Measurements from ENCODE around the gene FHOD1. TPM values are rescaled to one million over a fixed set of nuclear protein-coding genes. Genes with fewer than 3 reads are reported as not detected.

The FHOD1 gene
- total RNA-seq, 4 donors from 2014 or later = 9.7 to 15.5 (median 12.9) TPM

- Histone ChIP-seq H3K9me3 (no peaks in the 10 kb centered on the region), H3K27me3 (no peaks in the 10 kb centered on the region), H3K27ac (peak overlapping the region in 1 of 4 donors; percentile 84), H3K36me3 (peaks cover 0 to 55% of the 10 kb centered on the region in 2 donors), H3K4me3 (peak overlapping the region in 1 of 2 donors; percentile 83), H3K4me1 (peaks cover 0 to 57% (median 21%) of the 10 kb centered on the region in 3 donors)
- no peak for ATAC-seq
- TF ChIP-seq EP300 (IDR thresholded peaks at IDR 0.05) = no peak
- TF ChIP-seq, protein P1, sequence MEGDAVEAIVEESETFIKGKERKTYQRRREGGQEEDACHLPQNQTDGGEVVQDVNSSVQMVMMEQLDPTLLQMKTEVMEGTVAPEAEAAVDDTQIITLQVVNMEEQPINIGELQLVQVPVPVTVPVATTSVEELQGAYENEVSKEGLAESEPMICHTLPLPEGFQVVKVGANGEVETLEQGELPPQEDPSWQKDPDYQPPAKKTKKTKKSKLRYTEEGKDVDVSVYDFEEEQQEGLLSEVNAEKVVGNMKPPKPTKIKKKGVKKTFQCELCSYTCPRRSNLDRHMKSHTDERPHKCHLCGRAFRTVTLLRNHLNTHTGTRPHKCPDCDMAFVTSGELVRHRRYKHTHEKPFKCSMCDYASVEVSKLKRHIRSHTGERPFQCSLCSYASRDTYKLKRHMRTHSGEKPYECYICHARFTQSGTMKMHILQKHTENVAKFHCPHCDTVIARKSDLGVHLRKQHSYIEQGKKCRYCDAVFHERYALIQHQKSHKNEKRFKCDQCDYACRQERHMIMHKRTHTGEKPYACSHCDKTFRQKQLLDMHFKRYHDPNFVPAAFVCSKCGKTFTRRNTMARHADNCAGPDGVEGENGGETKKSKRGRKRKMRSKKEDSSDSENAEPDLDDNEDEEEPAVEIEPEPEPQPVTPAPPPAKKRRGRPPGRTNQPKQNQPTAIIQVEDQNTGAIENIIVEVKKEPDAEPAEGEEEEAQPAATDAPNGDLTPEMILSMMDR (IDR thresholded peaks at IDR 0.05) = no peak
- no peak for TF ChIP-seq POLR2AphosphoS5 (IDR thresholded peaks at IDR 0.05)
- no peak for TF ChIP-seq POLR2A (IDR thresholded peaks at IDR 0.05)
Observed at GRCh38 chr16:67193536-67193935, 53.7 kb downstream of the FHOD1 start.

DNA sequence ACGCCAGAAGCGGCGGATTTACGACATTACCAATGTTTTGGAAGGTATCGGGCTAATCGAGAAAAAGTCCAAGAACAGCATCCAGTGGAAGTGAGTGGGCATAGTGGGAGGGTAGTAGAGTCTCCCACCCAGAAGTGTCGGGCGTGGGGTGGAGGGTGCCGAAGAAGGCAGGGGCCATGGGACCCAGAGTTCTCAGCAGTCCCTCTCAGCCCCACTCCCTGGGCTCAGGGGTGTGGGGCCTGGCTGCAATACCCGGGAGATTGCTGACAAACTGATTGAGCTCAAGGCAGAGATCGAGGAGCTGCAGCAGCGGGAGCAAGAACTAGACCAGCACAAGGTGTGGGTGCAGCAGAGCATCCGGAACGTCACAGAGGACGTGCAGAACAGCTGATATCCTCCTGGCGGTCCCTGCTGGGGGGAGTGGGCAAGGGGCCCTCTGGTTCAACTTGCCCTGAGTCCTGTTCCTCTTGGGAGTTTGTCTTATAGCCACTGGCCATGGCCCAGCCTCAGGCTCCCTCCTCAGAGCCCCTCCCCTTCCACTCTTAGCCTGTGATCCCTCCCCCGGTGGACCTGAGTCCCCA, 54.4 kb downstream of the FHOD1 start:
- peak overlapping the region in 3 of 4 donors; percentile 82 to 84 (median 83) for H3K27ac ChIP-seq
- no peaks in the 10 kb centered on the region for H3K9me3 ChIP-seq
- no peak for TF ChIP-seq POLR2AphosphoS5 (IDR thresholded peaks at IDR 0.05)
- TF ChIP-seq EP300 (IDR thresholded peaks at IDR 0.05) = no peak
- TF ChIP-seq, protein P1 (IDR thresholded peaks at IDR 0.05) = no peak
- TF ChIP-seq POLR2A (IDR thresholded peaks at IDR 0.05) = no peak
- peaks cover 0 to 48% of the 10 kb centered on the region in 2 donors for H3K36me3 ChIP-seq
- 14 to 27% methylated on average over 5 to 11 of the region's 17 CpGs for WGBS, 2 donors (ENCODE audit: low coverage in 1 of 2)
- no peak for ATAC-seq
- H3K27me3 ChIP-seq = no peaks in the 10 kb centered on the region
- H3K4me1 ChIP-seq = peaks cover 0 to 51% (median 16%) of the 10 kb centered on the region in 3 donors
- peak overlapping the region; percentile 51 to 83 for H3K4me3 ChIP-seq

GRCh38 chr16:67191995-67192681, 55.1 kb downstream of the FHOD1 start, which contains the start of gene E2F4:
Gene E2F4, plus strand, starts transcription at chr16:67192155. Its CDS starts 73 bp downstream, at chr16:67192228.
- TF ChIP-seq EP300 (IDR thresholded peaks at IDR 0.05) (no peak), POLR2AphosphoS5 (IDR thresholded peaks at IDR 0.05) (peak; percentile 86), POLR2A (IDR thresholded peaks at IDR 0.05) (peak; percentile 75 to 79)
- TF ChIP-seq, protein P1 (IDR thresholded peaks at IDR 0.05) = peak in 2 of 4 experiments; percentile 6 to 24
- 0% methylated on average over 3 of the region's 54 CpGs; no CpG with 5 or more reads in 1 of the 2 donors for WGBS, 2 donors (ENCODE audit: low coverage in 1 of 2)
- H3K27ac ChIP-seq = peak within 1 kb of the TSS; percentile 3 to 84 (median 82)

DNA sequence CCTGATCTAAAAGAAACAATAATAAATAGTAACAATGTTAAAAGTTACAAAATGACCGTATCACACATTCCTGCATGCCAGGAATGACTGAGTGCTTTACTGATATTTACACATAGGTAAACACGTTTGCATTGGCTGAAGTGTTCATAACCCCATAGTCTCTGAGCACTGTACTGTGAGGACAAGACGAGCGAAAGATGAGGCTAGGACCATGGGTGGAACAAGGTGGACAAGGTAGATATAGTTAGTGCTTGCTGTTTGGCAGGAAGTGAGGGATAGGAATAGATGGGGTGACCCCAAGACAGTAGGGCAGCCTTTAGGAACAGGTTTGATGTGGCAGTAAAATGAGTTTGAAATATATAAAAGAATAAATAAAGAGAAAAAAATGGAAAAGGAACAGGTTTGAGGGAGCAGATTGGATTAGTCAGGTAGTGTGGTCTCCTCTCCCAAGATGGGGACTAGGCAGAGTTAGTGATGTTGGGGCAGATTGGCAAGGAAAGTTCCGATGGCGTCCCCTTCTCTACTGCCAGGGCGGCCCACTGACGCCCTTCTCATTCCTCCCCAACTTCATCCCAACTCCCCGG, 55.8 kb downstream of the FHOD1 start:
- H3K9me3 ChIP-seq = no peaks in the 10 kb centered on the region
- WGBS, 2 donors (ENCODE audit: low coverage in 1 of 2) = 15 to 38% methylated on average over 4 to 9 of the region's 9 CpGs
- TF ChIP-seq POLR2A (IDR thresholded peaks at IDR 0.05) = no peak
- TF ChIP-seq POLR2AphosphoS5 (IDR thresholded peaks at IDR 0.05) = no peak
- TF ChIP-seq, protein P1 (IDR thresholded peaks at IDR 0.05) = no peak
- TF ChIP-seq EP300 (IDR thresholded peaks at IDR 0.05) = no peak
- peaks cover 0 to 35% of the 10 kb centered on the region in 2 donors for H3K36me3 ChIP-seq
- no peaks in the 10 kb centered on the region for H3K27me3 ChIP-seq
- peaks cover 0 to 48% (median 16%) of the 10 kb centered on the region in 3 donors for H3K4me1 ChIP-seq
- ATAC-seq = no peak
- H3K27ac ChIP-seq = peak overlapping the region in 2 of 4 donors; percentile 83 to 84
- peak overlapping the region in 1 of 2 donors; percentile 83 for H3K4me3 ChIP-seq

More at GRCh38 chr16:67191995-67192681, 55.1 kb downstream of the FHOD1 start, which contains the start of gene E2F4:
- Histone ChIP-seq H3K4me3 (peak within 1 kb of the TSS; percentile 51 to 83), H3K4me1 (peaks cover 0 to 48% (median 16%) of the 10 kb centered on the region in 3 donors), H3K27me3 (no peaks in the 10 kb centered on the region), H3K9me3 (no peaks in the 10 kb centered on the region), H3K36me3 (peaks cover 0 to 41% of the 10 kb centered on the region in 2 donors)
- peak; percentile 97 for ATAC-seq

Data from gastroesophageal sphincter (tissue), 4 donors.